ENCODE results near the gene NFIX. TPM values are rescaled to one million over a fixed set of nuclear protein-coding genes. Genes with fewer than 3 reads are reported as not detected.

The NFIX gene
- total and polyA plus RNA-seq, 9 of the 15 experiments (the other 6 are each of a cell fraction or from before 2014, with no cell fraction given) = 0.28 to 26.8 (median 5.4) TPM

- TF ChIP-seq RREB1 (CRISPR knock-in tag; IDR thresholded peaks at IDR 0.05) = no peak
- peak; percentile 95 for TF ChIP-seq HMGN3 (IDR thresholded peaks at IDR 0.05; ENCODE audit: borderline replicate concordance, extremely low read depth, insufficient read length, low read depth, low read length)
- no peak for TF ChIP-seq GTF2F1 (IDR thresholded peaks at IDR 0.05; ENCODE audit: low read depth, low read length)
- peak; percentile 78 for TF ChIP-seq RBFOX2 (IDR thresholded peaks at IDR 0.05; ENCODE audit: low read depth, low read length)
- peak; percentile 35; the same call in 1 of the 2 replicates for TF ChIP-seq ZBTB9 (CRISPR knock-in tag; IDR thresholded peaks at IDR 0.05)
- TF ChIP-seq REST (IDR thresholded peaks at IDR 0.05; ENCODE audit: borderline replicate concordance) = no peak
- no peak for TF ChIP-seq REST (CRISPR knock-in tag; IDR thresholded peaks at IDR 0.05; ENCODE audit: low read depth)
- TF ChIP-seq ZNF696 (CRISPR knock-in tag; conservative IDR thresholded peaks at IDR 0.05) = 0 out of 2 replicates have a peak, but pooled peaks have one; percentile 74
- 0 out of 2 replicates have a peak, but pooled peaks have one; percentile 60 for TF ChIP-seq GABPB1 (CRISPR knock-in tag; IDR thresholded peaks at IDR 0.05)
- no peak for TF ChIP-seq ZNF12 (CRISPR knock-in tag; IDR thresholded peaks at IDR 0.05)
- TF ChIP-seq HNRNPUL1 (IDR thresholded peaks at IDR 0.05; ENCODE audit: low read length) = no peak
- TF ChIP-seq ZNF668 (CRISPR knock-in tag; IDR thresholded peaks at IDR 0.05) = no peak
Measured at GRCh38 chr19:13097463-13098258, 102.4 kb downstream of the NFIX start (continued).
